GM12864 (cell line): ENCODE results near the gene MYO1H.

ENCODE experiments used
- DNase-seq: peaks from one replicate; pipeline ENCODE4 v3.0.0-alpha.2; 2011; ENCODE audit warnings: low read depth
- H3K4me3 ChIP-seq: 2 replicates; pipeline ENCODE4 v1.5.1; 2011; ENCODE audit warnings: mild to moderate bottlenecking, low read depth, low read length, control low read depth
- TF ChIP-seq, protein P1 (sequence below): IDR thresholded peaks from 2 replicates; pipeline ENCODE4 v1.5.1; 2011; ENCODE audit warnings: low read depth, mild to moderate bottlenecking, moderate library complexity, low read length, control low read depth, inconsistent platforms; ENCODE audit errors: missing control alignments

The MYO1H gene

GRCh38 chr12:109483346-109483745 is 135.6 kb downstream of the MYO1H start:
- no peak overlapping the region for H3K4me3 ChIP-seq
- DNase-seq: no peak
- TF ChIP-seq, protein P1, sequence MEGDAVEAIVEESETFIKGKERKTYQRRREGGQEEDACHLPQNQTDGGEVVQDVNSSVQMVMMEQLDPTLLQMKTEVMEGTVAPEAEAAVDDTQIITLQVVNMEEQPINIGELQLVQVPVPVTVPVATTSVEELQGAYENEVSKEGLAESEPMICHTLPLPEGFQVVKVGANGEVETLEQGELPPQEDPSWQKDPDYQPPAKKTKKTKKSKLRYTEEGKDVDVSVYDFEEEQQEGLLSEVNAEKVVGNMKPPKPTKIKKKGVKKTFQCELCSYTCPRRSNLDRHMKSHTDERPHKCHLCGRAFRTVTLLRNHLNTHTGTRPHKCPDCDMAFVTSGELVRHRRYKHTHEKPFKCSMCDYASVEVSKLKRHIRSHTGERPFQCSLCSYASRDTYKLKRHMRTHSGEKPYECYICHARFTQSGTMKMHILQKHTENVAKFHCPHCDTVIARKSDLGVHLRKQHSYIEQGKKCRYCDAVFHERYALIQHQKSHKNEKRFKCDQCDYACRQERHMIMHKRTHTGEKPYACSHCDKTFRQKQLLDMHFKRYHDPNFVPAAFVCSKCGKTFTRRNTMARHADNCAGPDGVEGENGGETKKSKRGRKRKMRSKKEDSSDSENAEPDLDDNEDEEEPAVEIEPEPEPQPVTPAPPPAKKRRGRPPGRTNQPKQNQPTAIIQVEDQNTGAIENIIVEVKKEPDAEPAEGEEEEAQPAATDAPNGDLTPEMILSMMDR: no peak

DNA sequence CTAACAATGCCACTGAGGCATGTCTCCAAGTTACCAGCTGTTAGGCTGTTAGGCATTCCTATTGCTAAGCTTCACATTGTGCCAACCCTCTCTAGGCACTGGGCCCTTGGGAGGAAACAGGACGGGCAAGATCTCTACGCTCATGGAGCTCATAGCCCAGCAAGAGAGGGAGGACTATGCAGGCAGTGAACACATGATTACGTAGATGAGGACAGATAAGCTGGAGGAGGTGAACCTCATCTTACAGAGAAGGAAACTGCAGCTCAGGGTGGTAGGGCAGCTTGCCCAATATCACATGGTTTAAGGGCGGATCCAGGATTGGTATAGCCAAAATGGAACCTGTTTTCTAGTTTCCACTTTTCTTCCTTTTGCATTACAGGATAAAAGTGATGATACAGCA is 137.5 kb downstream of the MYO1H start:
- no peak for DNase-seq
- TF ChIP-seq, protein P1: no peak
- H3K4me3 ChIP-seq: no peak overlapping the region

DNA sequence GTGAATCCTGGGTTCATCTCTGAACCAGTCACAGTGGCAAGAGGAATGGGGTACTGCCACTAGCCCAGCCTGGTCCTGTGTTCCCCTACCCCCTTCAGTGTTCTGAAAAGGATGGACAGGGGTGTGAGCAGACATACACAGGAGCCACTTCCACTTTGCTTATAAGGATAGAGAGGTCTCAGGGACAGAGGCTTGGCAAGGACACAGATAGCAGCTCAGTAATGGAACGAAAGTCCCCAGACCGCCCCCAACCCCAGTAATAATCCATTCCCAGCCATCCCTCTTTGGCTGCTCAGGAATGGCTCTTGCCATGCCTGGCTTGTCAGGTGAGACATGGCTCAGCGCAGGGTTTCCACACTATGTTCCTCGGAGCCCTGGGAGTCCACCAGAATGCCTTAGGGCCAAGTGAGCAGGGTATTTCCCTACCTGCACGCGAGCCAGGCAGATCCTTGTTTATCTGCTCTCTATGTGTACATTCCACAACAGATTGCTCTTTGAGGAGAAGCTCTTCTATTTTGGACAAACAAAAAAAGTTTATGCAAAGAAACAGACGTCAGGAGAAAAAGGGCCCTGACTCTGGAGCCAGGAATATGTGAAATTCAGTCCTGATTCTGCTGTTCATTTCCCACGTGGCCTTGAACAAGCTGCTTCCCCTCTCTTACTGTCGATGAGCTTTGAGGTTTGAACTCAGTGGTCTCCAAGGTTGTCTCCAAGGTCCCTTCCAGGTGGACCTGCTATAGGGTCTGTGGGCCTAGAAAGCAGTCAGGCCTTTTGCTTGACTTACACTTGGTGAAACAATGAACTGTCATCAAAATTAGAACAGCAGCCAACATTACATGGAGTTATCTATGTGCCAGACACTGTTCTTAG is 139.7 kb downstream of the MYO1H start:
- TF ChIP-seq, protein P1: no peak
- no peak for DNase-seq

DNA sequence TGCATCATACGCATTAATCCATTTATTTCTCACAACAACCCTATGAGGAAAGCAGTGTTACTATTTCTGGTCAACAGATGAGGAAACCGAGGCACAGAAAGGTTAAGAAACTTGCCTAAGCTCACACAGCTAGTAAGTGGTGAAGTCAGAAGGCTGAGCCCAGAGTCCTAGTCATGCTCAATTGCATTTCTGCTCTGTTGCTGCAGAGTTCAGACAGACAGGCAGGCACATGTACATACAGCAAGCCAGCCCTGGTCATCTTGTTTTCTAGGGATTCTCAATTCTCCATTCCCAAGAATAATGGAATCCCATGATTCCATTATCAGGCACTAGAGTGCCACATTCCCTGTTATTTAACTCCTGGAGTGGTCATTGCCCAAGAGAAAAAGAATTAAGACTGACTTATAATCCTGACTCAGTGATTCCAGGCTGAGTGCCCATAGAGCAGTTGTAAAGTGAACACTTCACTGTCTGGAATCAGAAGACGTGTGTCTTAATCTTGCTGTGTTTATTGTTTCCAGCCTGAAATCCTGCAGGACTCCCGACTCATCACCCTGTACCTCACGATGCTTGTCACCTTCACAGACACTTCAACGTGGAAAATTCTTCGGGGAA is 140.5 kb downstream of the MYO1H start:
- TF ChIP-seq, protein P1: no peak

More for the DNA sequence above, 139.7 kb downstream of the MYO1H start:
- no peak overlapping the region for H3K4me3 ChIP-seq

DNA sequence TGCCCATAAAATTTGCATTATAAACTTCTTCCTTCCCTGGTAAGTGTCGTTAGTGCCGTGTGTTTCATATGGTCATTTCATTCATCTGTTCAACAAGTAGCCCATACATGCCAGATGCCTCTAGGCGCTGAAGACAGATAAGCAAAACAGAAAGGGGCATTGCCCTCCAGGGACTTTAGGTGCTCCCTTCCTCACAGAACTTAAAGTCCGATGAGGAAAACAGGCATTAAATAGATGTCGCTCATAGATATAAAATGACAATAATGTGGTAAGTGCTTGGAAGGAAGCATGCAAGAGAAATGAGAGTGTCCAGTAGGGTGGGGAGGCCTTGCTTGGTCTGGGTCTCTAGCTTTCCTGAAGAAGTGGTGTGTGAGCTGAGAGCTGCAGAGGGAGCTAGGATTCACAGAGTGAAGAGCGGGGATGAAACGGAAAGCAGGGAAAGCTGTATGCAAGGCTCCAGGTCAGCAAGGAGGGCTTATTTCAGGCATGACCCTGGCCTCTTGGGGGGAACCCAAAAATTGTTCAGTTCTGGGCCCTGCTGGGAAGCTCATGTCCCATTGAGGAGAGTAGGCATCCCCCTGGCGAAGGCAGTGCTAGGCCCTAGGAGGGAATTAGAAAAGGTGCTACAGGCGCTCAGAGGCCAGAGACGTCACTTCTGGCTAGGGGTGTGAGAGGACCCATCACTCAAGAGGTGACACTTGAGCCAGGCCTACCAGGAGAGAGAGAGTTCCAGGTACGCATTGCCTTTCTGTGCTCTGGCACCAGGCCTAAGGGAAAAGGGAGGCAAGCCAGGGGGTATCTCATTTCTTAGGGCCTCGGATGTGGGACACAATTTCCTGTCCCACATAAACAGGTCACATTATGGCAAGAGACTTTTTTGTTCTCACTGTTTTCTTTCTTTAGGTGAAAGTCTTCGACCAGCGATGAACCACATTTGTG is 141.6 kb downstream of the MYO1H start:
- H3K4me3 ChIP-seq: no peak overlapping the region
- TF ChIP-seq, protein P1: no peak
- DNase-seq: no peak

More for the DNA sequence above, 140.5 kb downstream of the MYO1H start:
- no peak overlapping the region for H3K4me3 ChIP-seq
- DNase-seq: no peak

- no peak for DNase-seq
- no peak overlapping the region for H3K4me3 ChIP-seq
- TF ChIP-seq, protein P1: no peak
Measured at GRCh38 chr12:109489955-109490565, 142.4 kb downstream of the MYO1H start.
